SH-SY5Y (cell line): ENCODE data around the gene GRK1.

Experiments
- GATA2 ChIP-seq: IDR thresholded peaks from 2 replicates; pipeline ENCODE4 v1.6.1; 2011; ENCODE audit warnings: mild to moderate bottlenecking, low read depth, low read length
- GATA3 ChIP-seq: IDR thresholded peaks from 2 replicates; pipeline ENCODE4 v1.6.1; 2011; ENCODE audit warnings: low read depth, mild to moderate bottlenecking, low read length, moderate library complexity

GRCh38 chr13:113639616-113640262 lies 27.3 kb upstream of the GRK1 start:
- no peak for TF ChIP-seq GATA3
- TF ChIP-seq GATA2, result no peak; the same call in 1 of the 2 replicates
